ENCODE measurements around the gene NUP50.

NUP50 gene

DNA sequence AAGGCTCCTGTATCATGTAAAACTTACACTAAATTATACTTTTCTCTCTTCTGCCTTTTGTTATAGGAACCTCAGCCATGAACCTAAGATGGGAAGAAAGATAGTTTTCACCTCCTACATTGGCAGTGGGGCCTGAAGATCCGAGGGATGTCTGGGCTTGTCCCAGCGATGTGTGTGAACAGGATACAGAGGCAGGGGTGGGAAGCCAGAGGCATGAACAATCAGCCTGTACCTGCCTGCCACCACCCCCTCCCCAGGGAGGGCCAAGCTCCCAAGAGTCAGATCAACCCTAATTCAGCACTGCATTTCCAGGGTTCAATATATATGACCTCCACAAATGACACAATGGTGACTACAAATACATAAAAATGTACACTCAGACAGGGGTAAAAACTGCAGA is 67.6 kb downstream of the NUP50 start:
- DNase-seq (ENCODE audit: low spot score), result no peak
- TF ChIP-seq, protein P1, sequence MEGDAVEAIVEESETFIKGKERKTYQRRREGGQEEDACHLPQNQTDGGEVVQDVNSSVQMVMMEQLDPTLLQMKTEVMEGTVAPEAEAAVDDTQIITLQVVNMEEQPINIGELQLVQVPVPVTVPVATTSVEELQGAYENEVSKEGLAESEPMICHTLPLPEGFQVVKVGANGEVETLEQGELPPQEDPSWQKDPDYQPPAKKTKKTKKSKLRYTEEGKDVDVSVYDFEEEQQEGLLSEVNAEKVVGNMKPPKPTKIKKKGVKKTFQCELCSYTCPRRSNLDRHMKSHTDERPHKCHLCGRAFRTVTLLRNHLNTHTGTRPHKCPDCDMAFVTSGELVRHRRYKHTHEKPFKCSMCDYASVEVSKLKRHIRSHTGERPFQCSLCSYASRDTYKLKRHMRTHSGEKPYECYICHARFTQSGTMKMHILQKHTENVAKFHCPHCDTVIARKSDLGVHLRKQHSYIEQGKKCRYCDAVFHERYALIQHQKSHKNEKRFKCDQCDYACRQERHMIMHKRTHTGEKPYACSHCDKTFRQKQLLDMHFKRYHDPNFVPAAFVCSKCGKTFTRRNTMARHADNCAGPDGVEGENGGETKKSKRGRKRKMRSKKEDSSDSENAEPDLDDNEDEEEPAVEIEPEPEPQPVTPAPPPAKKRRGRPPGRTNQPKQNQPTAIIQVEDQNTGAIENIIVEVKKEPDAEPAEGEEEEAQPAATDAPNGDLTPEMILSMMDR (IDR thresholded peaks at IDR 0.05; ENCODE audit: extremely low read depth, missing control alignments), result no peak

DNA sequence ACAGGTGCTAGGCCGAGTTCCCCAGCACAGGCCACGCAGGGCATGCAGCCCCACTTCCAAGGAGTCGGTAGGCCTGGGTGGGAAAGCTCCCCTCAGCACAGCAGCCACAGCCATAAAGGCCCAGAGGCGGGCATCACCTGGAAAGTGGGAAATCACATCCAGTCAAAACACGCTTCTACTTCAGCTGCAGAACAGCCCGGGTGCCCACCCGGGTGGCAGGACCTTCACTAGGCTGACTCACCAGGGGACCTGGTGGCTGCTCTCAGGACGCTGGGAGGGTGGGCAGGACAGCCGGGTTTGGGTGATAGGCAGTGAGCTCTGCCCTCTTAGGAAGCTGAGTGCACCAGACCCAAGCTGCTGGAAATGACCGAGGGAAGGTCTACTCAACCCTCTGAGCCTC is 69.7 kb downstream of the NUP50 start:
- no peak for DNase-seq (ENCODE audit: low spot score)
- TF ChIP-seq, protein P1 (IDR thresholded peaks at IDR 0.05; ENCODE audit: extremely low read depth, missing control alignments), result no peak

DNA sequence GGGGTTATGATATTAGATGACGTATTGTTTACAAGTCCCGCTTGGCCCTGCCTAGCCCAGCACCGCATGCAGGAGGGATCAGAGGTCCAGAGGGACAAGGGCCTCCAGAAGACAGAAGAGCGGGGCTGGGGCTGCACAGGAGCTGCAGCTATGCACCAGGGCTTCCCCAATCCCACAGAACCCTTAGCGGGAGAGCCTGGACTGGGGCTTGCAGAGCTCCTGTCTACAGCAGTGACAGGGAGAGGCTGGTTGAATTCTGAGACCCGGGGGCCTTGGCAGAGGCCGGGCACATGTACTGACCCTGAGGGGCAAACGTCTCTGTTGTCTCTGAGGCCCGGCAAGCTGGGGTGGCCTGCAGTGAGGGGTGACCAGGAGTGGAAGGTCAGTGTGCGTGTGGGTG is 70.1 kb downstream of the NUP50 start:
- TF ChIP-seq, protein P1 (IDR thresholded peaks at IDR 0.05; ENCODE audit: extremely low read depth, missing control alignments), result no peak
- DNase-seq (ENCODE audit: low spot score), result no peak

DNA sequence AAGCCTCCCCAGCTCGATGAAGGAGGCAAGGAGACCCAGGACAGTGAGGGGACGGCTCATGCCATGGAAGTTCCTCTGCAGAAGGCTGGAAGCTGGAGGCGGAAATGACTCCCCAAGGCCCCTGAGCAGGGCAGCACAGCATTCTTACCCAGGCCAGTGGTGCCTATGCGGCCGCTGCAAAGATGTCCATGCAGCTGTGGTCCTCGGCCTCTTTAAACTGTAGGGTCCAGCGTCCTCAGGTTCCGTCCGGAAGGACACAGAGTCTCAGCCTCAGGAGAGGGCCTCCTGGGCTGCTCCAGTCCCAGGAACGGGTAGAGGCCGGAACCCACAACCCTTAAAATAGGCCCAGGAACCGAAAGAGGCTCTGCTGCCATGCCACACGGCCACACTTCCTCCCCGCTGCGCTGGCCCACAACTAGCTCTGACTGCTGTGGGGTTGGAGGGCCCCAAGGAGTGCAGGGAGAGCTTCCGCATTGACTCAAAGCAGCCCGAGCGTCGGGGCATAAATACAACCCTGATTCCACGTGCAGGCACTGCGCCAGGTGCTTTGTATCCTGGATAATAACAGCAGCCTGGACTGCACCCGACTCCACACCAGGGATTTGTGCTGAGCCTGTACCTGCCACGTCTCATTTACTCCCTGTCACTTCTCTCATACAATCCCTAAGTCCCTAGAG is 71.5 kb downstream of the NUP50 start:
- TF ChIP-seq, protein P1 (IDR thresholded peaks at IDR 0.05; ENCODE audit: extremely low read depth, missing control alignments), result no peak
- DNase-seq (ENCODE audit: low spot score), result peak; percentile 69

DNA sequence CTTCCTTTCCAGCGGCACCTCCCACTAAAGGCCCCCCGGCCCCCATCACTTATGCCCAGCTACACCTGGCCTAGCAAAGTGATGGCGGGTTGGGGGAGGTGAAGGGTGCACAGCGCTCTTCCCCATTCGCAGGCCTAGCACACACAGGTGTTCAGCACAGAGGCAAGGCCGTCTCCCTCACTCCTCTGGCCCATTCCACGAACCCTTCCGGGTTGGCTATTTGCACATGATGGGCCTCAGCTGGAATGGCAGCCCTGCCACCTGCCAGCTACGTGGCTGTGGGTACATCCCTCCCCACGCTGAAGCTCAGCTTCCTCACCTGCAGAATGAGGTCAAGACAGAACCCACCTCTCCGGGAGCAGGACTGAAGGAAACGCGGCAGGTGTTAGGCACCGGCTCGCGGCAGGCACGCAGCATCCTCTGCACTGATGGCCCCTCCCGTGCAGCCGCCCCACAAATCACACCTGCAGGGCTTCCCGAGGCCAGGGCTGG is 72.2 kb downstream of the NUP50 start:
- TF ChIP-seq, protein P1 (IDR thresholded peaks at IDR 0.05; ENCODE audit: extremely low read depth, missing control alignments), result no peak
- no peak for DNase-seq (ENCODE audit: low spot score)

DNA sequence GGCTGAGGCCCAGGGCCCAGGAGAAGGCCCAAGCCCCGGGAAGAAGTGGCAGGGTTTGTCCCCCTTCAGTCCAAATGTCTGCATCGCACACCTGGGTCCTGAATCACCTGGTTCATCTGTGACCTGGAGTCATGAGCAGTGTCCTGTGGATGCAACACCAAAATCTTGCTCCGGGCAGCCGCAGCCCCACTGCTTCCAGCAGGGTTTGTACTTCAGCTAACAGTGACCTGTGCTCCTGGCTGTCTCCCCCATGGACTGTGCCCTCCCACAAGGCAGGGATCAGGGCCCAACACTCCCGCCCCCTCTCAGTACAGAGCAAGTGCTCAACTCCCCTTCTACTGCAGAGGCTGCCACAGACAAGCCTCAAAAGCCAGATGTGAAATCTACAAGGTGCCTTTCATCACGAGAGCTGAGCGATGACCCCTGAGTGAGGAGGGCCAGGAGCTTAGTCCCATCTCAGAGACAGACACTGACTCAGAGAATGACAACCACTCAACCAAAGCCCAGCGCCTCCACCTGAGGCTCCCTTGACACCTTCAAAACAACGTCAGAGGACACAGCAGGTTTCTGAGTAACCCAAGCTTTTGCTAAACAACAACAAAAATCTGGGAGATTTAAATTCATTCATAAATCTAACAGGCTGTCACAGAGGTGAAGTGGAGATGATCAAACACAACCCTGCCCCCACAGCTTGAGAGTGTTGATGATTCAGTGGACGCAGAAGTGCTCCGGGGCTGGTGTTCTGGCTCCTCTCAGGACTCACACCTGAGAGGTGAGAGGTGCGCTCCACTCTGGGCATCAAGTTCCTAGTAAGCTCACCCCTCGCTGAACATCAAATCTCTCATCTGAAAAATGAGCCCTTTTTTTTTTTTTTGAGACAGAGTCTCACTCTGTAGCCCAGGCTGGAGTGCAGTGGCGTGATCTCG is 73.6 kb downstream of the NUP50 start:
- no peak for DNase-seq (ENCODE audit: low spot score)

More for the DNA sequence above, 73.6 kb downstream of the NUP50 start:
- TF ChIP-seq, protein P1 (IDR thresholded peaks at IDR 0.05; ENCODE audit: extremely low read depth, missing control alignments), result no peak
